Sciatic nerve (tissue), 2 donors: ENCODE results near the gene FCHSD2. TPM values are rescaled to one million over a fixed set of nuclear protein-coding genes. Genes with fewer than 3 reads are reported as not detected.
"Not testable (repeated sequence)": the region's sequence is repeated elsewhere in the genome, so short reads cannot be mapped to it uniquely, and the experiment has no call there.

Source experiments
- ATAC-seq: fragments of 200-7000 bp; cut with Tn5 transposase; one replicate; pipeline ENCODE4 v1.9.1; 2020; ENCODE audit warnings: mild to moderate bottlenecking, moderate library complexity
- DNase-seq: peaks from one replicate; pipeline ENCODE4 v3.0.0-alpha.2; 2020; ENCODE audit warnings: low spot score
- intact Hi-C: fragments of 100-400 bp; cut with DNase I; formaldehyde crosslinking; loops from one replicate; pipeline ENCODE4 v1.14.2; 2022
- total RNA-seq: library from RNA; stranded (reverse); fragmentation: NEBNext Ultra II Directional; extraction: Animal tissue kit (Norgen Biotek cat#: 25700); gene quantifications from one replicate; pipeline ENCODE4 v1.2.1, GENCODE V29; 2021
- donor health status: DM: no; HTN: no; CAD: no.
- donor health status: DM: no; HTN: no; CAD: no.

The FCHSD2 gene
- total RNA-seq, 1 donor from 2014 or later, result 64.7 TPM

DNA sequence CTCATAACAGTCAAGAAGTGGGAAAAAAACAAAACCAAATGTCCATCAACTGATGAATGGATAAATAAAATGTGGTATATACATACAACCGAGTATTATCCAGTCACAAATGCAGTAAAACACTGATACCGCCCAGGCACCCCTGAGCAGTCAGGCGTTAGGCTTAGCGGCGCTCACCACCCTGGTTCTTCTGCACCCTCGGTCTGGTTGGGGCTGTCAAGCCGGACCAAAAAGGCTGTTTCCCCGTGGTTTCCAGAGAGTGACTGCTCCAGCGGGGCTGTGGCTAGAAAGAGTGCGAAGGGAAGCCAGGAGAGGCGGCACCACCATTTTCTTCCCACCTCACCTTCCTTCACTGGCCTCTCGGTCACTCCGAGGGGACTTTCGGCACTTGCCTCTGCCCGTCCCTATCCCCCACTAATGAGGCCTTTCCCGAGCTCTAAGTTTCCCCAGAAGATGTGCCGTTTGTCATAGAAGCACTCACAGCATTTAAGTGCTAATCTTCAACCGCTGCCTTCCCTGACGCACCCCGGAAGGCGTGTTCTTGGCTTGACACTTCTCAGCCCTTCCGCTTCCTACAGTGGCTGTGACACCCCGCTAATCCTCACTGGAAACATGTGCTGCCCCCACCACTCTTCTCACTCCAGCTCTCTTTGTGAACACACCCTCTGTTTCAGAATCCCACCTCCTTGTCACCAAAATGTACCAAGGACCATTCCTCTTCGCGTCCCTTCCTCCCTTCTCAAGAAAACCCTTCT, 42.4 kb downstream of the FCHSD2 start:
- ATAC-seq, result no peak
- no peak for DNase-seq
- intact Hi-C loops, result no loop called here

DNA sequence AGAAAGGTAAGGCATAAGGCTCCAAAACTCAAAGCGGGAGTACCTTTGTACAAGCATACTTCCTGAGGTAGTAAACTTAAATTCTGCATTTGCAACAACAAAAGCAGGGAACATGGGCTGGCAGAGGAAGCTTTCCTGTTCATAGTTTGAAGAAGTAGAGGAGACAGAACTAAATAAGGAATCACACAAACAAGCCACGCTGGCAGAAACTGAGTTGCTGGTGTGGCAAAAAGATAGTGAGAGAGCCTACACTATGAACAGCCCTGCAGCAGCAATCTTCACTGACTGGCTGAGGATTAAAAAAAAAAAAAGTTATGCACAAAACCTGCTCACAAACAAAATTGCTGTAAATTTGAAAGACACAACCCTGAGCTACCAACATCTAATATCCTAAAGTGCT, 46.5 kb downstream of the FCHSD2 start:
- DNase-seq, result no peak
- intact Hi-C loops, result no loop called here
- peak; percentile 80 for ATAC-seq

DNA sequence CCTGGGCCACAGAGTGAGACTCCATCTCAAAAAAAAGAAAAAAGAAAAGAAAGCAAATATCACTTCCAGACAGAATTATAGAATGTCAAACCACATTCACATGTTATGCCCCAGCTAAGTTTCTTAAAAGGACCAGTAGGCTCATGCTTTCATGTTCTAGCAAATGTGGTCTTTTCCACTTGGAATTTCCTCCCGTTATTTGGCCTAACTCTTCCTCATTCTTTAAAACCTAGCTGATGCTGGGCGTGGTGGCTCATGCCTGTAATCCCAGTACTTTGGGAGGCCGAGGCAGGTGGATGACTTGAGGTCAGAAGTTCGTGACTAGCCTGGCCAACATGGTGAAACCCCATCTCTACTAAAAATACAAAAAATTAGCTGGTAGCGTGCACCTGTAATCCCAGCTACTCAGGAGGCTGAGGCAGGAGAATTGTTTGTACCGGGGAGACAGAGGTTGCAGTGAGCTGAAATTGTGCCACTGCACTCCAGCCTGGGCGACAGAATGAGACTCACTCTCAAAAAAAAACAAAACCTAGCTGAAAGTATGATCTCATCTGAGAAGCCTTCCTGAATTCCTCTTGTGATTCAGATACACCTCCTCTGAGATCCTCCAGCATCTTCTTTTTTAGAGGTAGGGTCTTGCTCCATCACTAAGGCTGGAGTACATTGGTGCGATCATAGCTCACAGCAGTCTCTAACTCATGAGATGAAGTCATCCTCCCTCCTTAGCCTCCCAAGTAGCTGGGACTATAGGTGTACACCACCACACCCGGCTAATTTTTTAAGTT, 50.4 kb downstream of the FCHSD2 start:
- DNase-seq (no peak), ATAC-seq (no peak)
- intact Hi-C loops, result no loop called here

DNA sequence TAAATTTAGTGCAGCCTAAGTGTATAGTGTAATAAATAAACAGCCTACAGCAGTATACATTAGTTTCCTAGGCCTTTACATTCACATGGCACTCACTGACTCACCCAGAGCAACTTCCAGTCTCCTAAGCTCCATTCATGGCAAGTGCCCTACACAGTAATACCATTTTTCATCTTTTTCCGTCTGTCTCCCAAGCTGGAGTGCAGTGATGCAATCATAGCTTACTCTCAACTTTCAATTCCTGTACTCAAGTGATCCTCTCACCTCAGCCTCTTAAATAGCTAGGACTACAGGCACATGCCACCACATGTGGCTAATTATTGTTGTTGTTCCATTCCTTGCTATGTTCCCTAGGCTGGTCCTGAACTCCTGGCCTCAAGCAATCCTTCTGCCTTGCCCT, 54.4 kb downstream of the FCHSD2 start:
- DNase-seq, result no peak
- ATAC-seq, result peak; percentile 46
- intact Hi-C loops, result no loop called here

DNA sequence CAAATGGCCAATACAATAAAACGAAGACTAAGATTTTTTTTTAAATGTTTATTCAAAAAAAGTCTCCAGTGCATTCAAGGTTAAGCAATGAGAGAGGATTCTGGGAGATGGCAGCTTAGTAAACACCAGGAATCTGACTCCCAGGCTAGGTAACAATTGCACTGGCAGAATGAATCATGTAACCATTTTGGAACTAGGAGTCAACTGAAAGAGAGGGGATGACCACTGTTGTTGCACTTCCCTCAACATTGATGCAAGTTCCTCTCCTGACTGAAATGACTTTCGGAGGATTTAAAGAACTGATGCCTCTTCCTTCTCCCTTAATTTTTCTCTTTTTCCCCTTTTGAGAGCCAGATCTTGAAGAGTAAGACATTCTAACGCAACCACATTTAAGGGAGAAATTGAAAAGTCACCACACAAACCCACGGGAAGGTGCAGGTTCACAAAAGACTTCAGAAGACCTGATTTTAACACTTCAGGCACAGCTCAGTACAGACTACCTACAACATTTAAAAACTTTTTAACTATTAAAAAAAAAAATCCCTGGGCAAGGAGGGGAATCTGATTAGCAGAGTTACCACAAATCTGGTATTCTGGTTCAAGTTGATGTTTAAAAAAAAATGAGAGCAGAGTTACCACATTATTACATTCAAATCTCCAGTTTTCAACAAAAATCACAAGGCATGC, 56.8 kb downstream of the FCHSD2 start:
- no peak for ATAC-seq
- intact Hi-C loops, result no loop called here
- no peak for DNase-seq

DNA sequence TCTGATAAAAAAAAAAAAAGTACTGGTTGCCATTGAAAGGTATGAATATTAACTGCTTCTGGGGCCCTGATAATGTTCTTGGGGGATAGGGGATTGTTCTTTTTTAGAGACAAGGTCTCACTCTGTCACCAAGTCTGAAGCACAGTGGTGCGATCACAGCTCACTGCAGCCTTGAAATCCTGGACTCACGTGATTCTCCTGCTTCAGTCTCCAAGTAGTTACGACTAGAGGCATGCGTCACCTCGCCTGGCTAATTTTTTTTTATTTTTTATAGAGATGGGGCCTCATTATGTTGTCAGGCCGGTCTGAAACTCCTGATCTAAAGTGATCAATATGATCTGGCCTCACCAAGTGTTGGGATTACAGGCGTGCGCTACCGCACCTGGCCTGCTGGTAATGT, 63.5 kb downstream of the FCHSD2 start:
- DNase-seq (no peak), ATAC-seq (no peak)
- intact Hi-C loops, result no loop called here

DNA sequence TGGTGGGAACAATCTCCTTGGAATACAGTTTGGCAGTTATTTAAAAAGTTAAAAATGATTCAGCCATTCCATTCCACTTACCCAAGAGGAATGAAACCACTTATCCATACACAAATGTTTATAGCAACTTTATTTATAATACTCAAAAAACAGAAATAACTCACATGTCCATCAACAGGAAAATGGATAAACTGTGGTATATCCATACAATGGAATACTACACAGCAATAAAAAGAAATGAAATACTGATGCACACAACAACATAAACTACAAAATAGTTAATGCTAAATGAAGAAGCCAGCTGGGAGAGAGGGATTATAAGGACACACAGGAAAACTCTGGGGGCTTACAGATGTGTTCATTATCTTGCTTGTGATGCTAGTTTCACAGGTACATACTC, 64.7 kb downstream of the FCHSD2 start:
- intact Hi-C loops, result no loop called here
- DNase-seq (no peak), ATAC-seq (no peak)

DNA sequence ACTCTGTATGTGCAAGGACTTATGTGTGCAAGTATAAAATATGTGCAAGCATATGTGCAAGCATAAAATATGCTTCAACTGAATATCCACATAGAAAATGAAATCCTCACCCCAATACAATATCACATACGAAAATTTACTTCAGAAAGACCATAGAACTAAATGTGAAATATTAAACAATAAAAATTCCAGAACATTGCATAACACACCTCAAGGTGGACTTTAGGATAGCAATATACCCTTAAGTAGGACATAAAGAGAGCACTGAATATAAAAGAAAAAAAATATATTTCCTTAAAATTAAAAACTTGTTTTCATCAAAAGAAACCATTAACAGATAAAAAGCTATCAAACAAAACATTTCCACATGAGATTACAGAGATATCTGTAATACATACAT, 67.8 kb downstream of the FCHSD2 start:
- intact Hi-C loops, result no loop called here

DNA sequence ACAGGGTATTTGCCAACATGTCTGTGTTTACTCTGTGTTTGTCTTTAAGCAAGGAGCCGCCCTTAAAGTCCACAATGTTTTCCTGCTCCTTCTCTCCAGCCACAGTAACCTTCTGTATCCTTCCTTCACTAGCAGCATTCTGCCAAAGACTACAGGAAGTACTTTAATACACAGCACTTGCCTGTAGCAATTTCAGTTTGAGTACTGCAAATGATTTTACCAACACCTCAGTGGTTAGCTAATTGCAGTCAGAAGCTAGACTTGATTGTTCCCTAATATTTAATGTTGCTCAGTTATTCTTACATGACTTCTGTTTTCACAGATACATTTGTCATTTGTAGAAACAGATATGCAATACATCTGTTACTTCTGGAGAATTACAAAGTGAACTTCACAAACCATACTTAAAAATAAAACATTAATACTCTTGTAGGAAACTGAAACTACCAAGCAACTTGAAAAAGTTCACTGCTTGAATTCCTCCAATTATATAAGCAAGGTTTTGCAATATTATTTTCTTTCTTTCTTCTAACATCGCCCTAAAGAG, 69.1 kb downstream of the FCHSD2 start:
- DNase-seq, result no peak
- intact Hi-C loops, result no loop called here

More for the DNA sequence above, 67.8 kb downstream of the FCHSD2 start:
- no peak for ATAC-seq
- no peak for DNase-seq

DNA sequence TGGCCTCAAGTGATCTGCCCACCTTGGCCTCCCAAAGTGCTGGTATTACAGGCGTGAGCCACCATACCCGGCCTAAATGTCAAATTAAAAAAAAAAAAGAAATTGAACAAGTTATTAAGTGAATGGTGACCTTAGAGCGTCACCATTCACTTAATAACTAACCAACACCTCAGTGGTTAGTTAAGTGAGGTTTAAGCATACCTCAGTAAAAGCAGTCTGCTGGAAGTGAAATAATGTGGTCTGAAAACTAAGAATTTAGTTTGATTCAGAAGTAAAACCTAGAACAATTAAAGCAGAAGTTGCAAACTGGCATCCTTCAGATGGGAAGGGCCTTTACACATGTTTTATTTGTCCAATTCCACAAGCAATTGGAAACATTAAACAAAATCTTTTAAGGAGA, 71.5 kb downstream of the FCHSD2 start:
- intact Hi-C loops, result no loop called here
- ATAC-seq (no peak), DNase-seq (no peak)

More for the DNA sequence above, 69.1 kb downstream of the FCHSD2 start:
- ATAC-seq, result peak; percentile 89

DNA sequence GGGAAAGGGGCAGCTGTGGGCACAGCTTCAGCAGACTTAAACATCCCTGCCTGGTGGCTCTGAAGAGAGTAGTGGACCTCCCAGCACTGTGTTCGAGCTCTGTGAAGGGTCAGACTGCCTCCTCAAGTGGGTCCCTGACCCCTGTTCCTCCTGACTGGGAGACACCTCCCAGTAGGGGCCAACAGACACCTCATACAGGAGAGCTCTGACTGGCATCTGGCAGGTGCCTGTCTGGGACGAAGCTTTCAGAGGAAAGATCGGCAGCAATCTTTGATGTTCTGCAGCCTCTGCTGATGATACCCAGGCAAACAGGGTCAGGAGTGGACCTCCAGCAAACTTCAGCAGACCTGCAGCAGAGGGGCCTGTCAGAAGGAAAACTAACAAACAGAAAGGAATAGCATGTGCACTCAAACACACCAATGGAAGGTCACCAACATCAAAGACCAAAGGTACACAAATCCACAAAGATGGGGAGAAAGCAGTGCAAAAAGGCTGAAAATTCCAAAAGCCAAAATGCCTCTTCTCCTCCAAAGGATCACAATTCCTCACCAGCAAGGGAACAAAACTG, 80.2 kb downstream of the FCHSD2 start:
- intact Hi-C loops, DNase-seq, ATAC-seq: not testable (repeated sequence)

DNA sequence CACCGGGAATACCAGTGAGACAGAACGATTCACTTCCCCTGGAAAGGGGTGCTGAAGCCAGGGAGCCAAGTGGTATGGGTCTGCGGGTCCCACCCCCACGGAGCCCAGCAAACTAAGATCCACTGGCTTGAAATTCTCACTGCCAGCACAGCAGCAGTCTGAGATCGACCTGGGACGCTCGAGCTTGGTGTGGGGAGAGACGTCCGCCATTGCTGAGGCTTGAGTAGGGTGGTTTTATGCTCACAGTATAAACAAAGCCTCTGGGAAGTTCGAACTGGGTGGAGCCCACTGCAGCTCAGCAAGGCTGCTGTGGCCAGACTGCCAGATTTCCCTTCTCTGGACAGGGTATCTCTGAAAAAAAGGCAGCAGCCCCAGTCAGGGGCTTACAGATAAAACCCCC, 80.7 kb downstream of the FCHSD2 start:
- intact Hi-C loops, ATAC-seq, DNase-seq: not testable (repeated sequence)

DNA sequence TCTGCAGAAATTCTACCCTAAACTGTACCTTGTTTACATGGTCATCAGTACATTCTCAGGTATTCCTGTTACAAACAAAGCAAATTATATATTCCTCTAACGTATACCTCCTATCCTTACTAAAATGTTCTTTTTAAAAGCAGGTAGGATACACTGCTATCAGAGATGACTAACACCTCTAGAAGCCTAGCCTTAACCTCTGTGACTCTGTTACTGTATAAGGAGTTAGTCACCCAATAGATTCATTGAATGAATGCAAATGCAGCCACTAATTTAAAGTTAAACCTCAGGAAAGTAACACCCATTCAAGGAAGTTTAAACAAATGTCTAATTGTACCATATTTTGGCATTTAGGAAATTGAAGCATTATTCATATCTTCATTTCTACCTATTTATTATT, 82.2 kb downstream of the FCHSD2 start:
- no peak for DNase-seq
- ATAC-seq, result no peak
- intact Hi-C loops, result no loop called here

DNA sequence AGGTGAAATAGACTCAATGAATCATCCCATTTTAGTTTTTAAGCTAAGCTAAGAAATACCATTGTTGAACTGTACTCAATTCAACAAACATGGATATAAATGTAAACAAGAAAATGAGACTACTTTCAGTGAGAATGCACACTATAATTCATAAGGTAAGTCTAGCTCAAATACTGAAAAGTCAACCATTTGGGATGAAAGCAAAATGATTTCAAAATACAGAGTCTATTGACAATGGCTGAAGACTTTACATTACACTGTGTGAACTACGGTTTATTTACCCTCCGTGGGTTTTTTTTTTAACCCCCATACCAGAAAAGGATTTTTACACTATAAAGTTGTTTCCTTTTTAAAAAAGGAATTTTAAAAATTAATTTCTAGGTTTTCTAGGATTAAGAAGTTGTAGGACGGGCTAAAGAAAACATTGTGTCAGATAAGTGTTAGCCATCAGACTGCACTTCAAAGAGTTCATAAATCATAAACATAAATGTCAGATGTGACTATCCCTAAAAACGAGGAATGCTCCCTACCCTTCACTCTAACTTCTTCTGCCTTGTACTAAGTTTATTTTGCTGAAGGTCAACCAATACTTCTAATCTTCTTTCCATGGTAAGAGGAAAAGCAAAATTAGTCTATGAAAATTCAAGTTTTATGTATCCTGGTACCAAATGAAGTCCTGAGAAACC, 83.0 kb downstream of the FCHSD2 start:
- DNase-seq (no peak), ATAC-seq (no peak)
- intact Hi-C loops, result no loop called here

DNA sequence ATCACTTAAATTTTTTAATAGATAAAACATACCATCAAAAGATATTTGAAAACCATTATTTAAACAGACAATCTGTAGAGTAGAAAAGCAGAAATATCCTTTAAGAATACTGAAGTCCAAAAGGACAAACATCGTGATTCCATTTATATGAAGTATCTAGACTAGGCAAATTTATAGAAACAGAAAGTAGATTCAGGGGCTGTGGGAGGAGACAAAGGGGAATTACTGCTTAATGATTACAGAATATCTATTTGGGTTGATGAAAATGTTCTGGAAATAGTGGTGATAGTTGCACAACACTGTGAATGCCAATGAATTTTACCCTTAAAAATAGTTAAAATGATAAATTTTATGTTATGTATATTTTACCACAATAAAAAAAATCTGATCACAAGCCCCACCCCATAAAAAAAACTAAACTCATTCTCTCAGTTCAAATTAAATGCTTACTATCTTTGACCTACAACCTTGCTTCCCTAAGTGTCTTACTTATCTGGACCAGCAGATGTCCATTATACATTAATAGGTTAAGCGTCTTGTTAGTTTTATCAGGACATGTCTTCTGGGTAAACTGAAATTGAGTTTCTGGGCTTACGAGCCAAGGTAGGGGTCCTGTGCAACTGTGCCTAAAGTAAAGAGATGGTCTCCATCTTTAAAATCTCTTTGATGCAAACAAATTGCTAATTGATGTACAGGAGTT, 86.3 kb downstream of the FCHSD2 start:
- ATAC-seq (no peak), DNase-seq (no peak)
- intact Hi-C loops, result no loop called here

DNA sequence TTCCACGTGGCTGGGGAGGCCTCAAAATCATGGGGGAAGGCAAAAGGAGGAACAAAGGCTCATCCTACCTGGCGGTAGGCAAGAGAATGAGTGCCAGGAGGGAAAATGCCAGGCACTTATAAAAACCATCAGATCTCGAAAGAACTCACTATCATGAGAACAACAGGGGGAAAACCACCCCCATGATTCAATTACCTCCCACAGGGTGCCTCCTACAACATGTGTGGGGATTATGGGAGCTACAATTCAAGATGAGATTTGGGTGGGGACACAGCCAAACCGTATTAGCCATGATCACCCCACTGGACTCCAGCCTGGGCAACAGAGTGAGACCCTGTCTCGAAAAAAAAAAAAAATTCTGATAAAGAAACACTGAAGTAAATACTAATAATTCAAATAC, 87.1 kb downstream of the FCHSD2 start:
- no peak for DNase-seq
- intact Hi-C loops, result no loop called here
- no peak for ATAC-seq

DNA sequence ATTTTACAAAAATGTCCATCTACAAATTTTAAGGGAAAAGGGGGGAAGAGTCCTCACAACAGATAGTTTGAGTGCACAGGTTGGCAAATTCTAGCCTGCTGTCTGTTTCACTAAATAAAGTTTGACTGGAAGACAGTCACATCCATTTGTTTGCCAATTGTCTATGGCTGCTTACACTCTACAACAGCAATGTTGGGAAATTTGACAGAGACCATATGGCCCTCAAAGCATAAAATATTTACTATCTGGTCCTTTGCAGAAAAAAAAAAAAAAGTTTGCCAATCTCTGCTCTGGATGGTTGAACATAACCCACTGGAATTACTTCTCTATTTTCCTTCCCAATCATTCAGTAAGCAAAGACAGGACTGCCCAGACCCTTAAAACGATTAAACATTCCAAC, 88.2 kb downstream of the FCHSD2 start:
- ATAC-seq, result no peak
- no peak for DNase-seq
- intact Hi-C loops, result no loop called here

DNA sequence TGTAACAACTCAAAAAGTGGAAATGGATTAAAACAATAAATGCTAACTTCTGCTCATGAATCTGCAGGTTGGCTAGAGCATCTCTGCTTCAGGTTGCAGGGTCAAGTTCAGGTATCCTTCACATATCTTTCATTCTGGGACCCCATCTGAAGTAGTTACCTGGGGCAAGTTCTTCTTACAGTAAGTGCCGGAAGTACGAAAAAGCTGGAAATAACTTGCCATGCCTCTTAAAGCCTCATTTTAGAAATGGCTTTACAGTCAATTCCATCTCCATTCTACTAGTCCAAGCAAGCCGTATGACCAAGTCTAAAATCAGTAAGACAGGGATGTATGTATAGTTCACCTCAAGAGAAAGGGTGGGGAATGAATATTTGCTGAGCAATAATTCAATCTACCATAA, 93.7 kb downstream of the FCHSD2 start:
- intact Hi-C loops, result no loop called here
- no peak for DNase-seq
- ATAC-seq, result no peak
